GM12878 (cell line): ENCODE measurements around the gene SCN5A.

Experiments
- FOS ChIP-seq: IDR thresholded peaks from 3 replicates; pipeline ENCODE4 v1.6.1; 2011; ENCODE audit warnings: borderline replicate concordance; ENCODE audit not compliant: insufficient read length; ENCODE audit errors: extremely low read depth
- POLR2A ChIP-seq: IDR thresholded peaks from 2 replicates; pipeline ENCODE4 v1.6.1; 2011; ENCODE audit warnings: low read depth, mild to moderate bottlenecking, low read length

- TF ChIP-seq POLR2A (no peak), FOS (no peak)
These were observed 36.1 kb downstream of the SCN5A start for GRCh38 chr3:38613426-38613825.
